OCI-LY7 (cell line): ENCODE results near the gene BPGM.

Experiments used
- CTCF ChIP-seq: fragments of 200-600 bp; sonication (generic); conservative IDR thresholded peaks from 2 replicates; pipeline ENCODE4 v1.5.1; 2014; ENCODE audit warnings: mild to moderate bottlenecking, antibody characterized with exemption, low read length, moderate library complexity, mixed read lengths
- EZH2phosphoT487 ChIP-seq: fragments of 200-600 bp; sonication (generic); IDR thresholded peaks from 2 replicates; pipeline ENCODE4 v1.6.1; 2018; ENCODE audit warnings: low read depth, borderline replicate concordance, mild to moderate bottlenecking, mixed run types, antibody characterized with exemption, low read length, moderate library complexity, mixed read lengths

GRCh38 chr7:134701272-134701671, 54.6 kb downstream of the BPGM start:
- TF ChIP-seq CTCF (peak; percentile 78), EZH2phosphoT487 (no peak)
